ENCODE data around the gene PARD3B. TPM values are rescaled to one million over a fixed set of nuclear protein-coding genes. Genes with fewer than 3 reads are reported as not detected.

Gene PARD3B
- total RNA-seq, 1 donor from 2014 or later: 18.4 TPM

DNA sequence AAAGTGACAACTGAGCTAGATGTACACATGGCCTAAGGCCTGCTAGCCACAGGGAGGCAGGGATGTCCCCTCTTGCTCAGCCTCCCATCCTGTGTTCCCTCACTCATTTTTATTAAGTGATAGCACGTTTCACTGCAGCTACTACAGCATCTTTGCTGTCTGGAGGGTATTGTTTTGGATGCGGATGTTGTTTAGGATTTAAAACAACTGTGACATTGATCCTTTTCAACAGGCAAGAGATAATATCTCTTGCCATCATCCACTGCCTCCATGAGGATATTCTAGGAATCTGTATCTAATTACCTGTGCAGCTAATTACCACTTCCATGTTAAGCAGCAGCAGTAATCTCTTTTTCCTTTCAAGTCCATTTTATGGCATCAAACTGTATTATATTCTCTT is 345.4 kb downstream of the PARD3B start:
- H3K9me3 Mint-ChIP-seq: no peaks in the 10 kb centered on the region
- no peak overlapping the region for H3K4me3 Mint-ChIP-seq
- H3K36me3 Mint-ChIP-seq (ENCODE audit: low read depth): no peaks in the 10 kb centered on the region
- TF ChIP-seq, protein P1, sequence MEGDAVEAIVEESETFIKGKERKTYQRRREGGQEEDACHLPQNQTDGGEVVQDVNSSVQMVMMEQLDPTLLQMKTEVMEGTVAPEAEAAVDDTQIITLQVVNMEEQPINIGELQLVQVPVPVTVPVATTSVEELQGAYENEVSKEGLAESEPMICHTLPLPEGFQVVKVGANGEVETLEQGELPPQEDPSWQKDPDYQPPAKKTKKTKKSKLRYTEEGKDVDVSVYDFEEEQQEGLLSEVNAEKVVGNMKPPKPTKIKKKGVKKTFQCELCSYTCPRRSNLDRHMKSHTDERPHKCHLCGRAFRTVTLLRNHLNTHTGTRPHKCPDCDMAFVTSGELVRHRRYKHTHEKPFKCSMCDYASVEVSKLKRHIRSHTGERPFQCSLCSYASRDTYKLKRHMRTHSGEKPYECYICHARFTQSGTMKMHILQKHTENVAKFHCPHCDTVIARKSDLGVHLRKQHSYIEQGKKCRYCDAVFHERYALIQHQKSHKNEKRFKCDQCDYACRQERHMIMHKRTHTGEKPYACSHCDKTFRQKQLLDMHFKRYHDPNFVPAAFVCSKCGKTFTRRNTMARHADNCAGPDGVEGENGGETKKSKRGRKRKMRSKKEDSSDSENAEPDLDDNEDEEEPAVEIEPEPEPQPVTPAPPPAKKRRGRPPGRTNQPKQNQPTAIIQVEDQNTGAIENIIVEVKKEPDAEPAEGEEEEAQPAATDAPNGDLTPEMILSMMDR (conservative IDR thresholded peaks at IDR 0.05): no peak
- H3K27ac Mint-ChIP-seq (ENCODE audit: unreplicated experiment): no peak overlapping the region
- no peaks in the 10 kb centered on the region for H3K27me3 Mint-ChIP-seq (ENCODE audit: low read depth)
- H3K4me1 Mint-ChIP-seq: no peaks in the 10 kb centered on the region
- DNase-seq (ENCODE audit: low read depth, low spot score): no peak

DNA sequence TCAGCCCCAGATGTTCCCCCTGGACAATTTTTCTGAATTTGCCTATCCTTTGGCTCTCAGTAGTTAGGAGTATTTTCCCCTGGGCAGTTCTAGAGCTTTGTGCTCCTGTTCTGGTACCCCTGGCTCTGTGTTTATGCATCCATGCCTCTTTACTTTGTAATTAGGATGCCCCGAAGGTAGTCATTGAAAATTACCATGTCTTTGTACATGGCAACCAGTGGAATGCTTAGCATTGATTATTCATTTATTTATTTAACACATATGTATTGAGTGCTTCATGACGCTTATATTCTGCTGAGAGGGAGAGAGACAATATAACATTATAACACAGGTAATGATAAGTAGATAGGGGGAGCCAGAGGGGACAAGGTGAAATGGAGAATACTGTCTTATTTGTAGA is 346.5 kb downstream of the PARD3B start:
- no peak overlapping the region for H3K4me3 Mint-ChIP-seq
- TF ChIP-seq, protein P1 (conservative IDR thresholded peaks at IDR 0.05): no peak
- DNase-seq (ENCODE audit: low read depth, low spot score): no peak
- H3K36me3 Mint-ChIP-seq (ENCODE audit: low read depth): no peaks in the 10 kb centered on the region
- H3K27ac Mint-ChIP-seq (ENCODE audit: unreplicated experiment): no peak overlapping the region
- no peaks in the 10 kb centered on the region for H3K27me3 Mint-ChIP-seq (ENCODE audit: low read depth)
- no peaks in the 10 kb centered on the region for H3K9me3 Mint-ChIP-seq
- H3K4me1 Mint-ChIP-seq: peaks cover 8% of the 10 kb centered on the region

- H3K4me1 Mint-ChIP-seq: peaks cover 18% of the 10 kb centered on the region
- DNase-seq (ENCODE audit: low read depth, low spot score): no peak
- H3K4me3 Mint-ChIP-seq: no peak overlapping the region
- TF ChIP-seq, protein P1 (conservative IDR thresholded peaks at IDR 0.05): no peak
- H3K9me3 Mint-ChIP-seq: no peaks in the 10 kb centered on the region
- no peaks in the 10 kb centered on the region for H3K27me3 Mint-ChIP-seq (ENCODE audit: low read depth)
- no peaks in the 10 kb centered on the region for H3K36me3 Mint-ChIP-seq (ENCODE audit: low read depth)
- H3K27ac Mint-ChIP-seq (ENCODE audit: unreplicated experiment): no peak overlapping the region
Measured at GRCh38 chr2:204892506-204893255, 347.4 kb downstream of the PARD3B start.

DNA sequence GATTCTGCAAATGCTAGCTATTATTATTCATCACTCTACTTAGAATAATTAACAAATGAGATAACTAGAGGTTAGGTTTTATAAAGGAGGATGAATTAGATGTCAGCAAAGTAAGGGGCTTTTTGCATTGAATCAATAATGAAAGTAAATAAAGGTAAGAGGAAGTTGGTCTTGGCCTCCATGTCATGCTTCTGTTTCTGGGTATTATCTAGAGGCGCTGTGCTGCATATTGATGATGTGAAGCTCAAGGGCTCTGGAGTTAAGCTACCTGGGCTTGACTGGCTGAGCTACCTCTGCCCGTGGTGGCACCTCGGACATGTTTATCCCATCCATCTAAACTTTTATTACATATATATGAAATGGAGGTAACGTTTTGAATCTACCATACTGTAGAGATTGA is 350.9 kb downstream of the PARD3B start:
- H3K4me1 Mint-ChIP-seq: peaks cover 26% of the 10 kb centered on the region
- DNase-seq (ENCODE audit: low read depth, low spot score): no peak
- TF ChIP-seq, protein P1 (conservative IDR thresholded peaks at IDR 0.05): no peak
- H3K9me3 Mint-ChIP-seq: peaks cover 15% of the 10 kb centered on the region
- H3K27ac Mint-ChIP-seq (ENCODE audit: unreplicated experiment): no peak overlapping the region
- no peaks in the 10 kb centered on the region for H3K27me3 Mint-ChIP-seq (ENCODE audit: low read depth)
- H3K36me3 Mint-ChIP-seq (ENCODE audit: low read depth): peaks cover 15% of the 10 kb centered on the region
- no peak overlapping the region for H3K4me3 Mint-ChIP-seq

DNA sequence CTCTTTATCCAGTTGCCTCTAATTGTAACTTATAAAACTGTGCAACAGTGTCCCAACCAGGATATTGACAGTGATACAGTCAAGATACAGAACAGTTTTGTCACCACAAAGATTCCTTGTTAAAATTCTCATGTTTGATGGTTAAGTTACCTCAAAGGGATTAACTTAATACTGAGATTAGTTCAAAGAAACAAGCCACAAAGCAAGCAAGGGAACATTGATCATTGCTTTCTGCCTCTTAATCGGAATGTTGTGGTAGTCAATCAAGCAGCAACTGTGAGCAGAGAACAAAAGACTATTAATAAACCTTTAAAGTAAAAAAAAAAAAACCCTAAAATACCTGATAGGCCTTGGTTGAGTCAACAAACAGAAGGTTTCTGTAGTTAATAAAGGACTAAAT is 352.3 kb downstream of the PARD3B start:
- DNase-seq (ENCODE audit: low read depth, low spot score): no peak
- no peaks in the 10 kb centered on the region for H3K27me3 Mint-ChIP-seq (ENCODE audit: low read depth)
- H3K27ac Mint-ChIP-seq (ENCODE audit: unreplicated experiment): no peak overlapping the region
- H3K9me3 Mint-ChIP-seq: peaks cover 15% of the 10 kb centered on the region
- TF ChIP-seq, protein P1 (conservative IDR thresholded peaks at IDR 0.05): no peak
- peaks cover 26% of the 10 kb centered on the region for H3K4me1 Mint-ChIP-seq
- no peak overlapping the region for H3K4me3 Mint-ChIP-seq
- H3K36me3 Mint-ChIP-seq (ENCODE audit: low read depth): peaks cover 15% of the 10 kb centered on the region

Measured in neural crest cell (in vitro differentiated cells).